T-helper 2 cell (primary cell): ENCODE measurements around the gene DPH2.

Source experiments
- DNase-seq, 5 experiments: peaks; one replicate each; pipeline versions ENCODE4 v3.0.0 to v3.0.0-alpha.2; 2012 to 2022
- total RNA-seq, 2 donors: gene quantifications; one replicate each; lab custom pipeline; 2026; lab: John Stamatoyannopoulos, UW

Gene DPH2
- 16.8 to 20.1 reads per million in 2 donors for total RNA-seq

GRCh38 chr1:43969746-43970466 lies at the start of gene DPH2:
Gene DPH2 (plus strand): TSS chr1:43970010. CDS start chr1:43970176, 166 bp downstream.
- DNase-seq: peak; percentile 83 to 98 (median 94)

- no peak for DNase-seq
Measured at GRCh38 chr1:43921022-43921421, 48.8 kb upstream of the DPH2 start.

GRCh38 chr1:43924516-43924915 lies 45.3 kb upstream of the DPH2 start:
- no peak for DNase-seq

- DNase-seq: no peak
Measured at GRCh38 chr1:43925846-43926245, 44.0 kb upstream of the DPH2 start.

- peak in 1 of 5 experiments; percentile 24 for DNase-seq
Measured at GRCh38 chr1:43930168-43930948, 39.5 kb upstream of the DPH2 start.

- DNase-seq: no peak
Measured at GRCh38 chr1:43930949-43931275, 38.9 kb upstream of the DPH2 start.

- no peak for DNase-seq
Measured at GRCh38 chr1:43931711-43932660, 37.8 kb upstream of the DPH2 start.

GRCh38 chr1:43932786-43933385 lies 36.9 kb upstream of the DPH2 start:
- no peak for DNase-seq

- DNase-seq: no peak
Measured at GRCh38 chr1:43933386-43934100, 36.3 kb upstream of the DPH2 start, which contains the start of gene ARTN. Gene ARTN (plus strand): TSS chr1:43933801. CDS start chr1:43935657, 1,856 bp downstream.

GRCh38 chr1:43934101-43934985 lies 35.5 kb upstream of the DPH2 start:
- peak in 3 of 5 experiments; percentile 18 to 43 (median 29) for DNase-seq

GRCh38 chr1:43934986-43935324 lies 34.9 kb upstream of the DPH2 start:
- no peak for DNase-seq

- DNase-seq: no peak
Measured at GRCh38 chr1:43935711-43936427, 33.9 kb upstream of the DPH2 start.

- DNase-seq: peak in 1 of 5 experiments; percentile 58
Measured at GRCh38 chr1:43936431-43937151, 33.2 kb upstream of the DPH2 start.

- no peak for DNase-seq
Measured at GRCh38 chr1:43937179-43937865, 32.5 kb upstream of the DPH2 start.

- DNase-seq: no peak
Measured at GRCh38 chr1:43938383-43938782, 31.4 kb upstream of the DPH2 start.

GRCh38 chr1:43938892-43939587 lies 30.8 kb upstream of the DPH2 start:
- no peak for DNase-seq

GRCh38 chr1:43942411-43942810 lies 27.4 kb upstream of the DPH2 start:
- DNase-seq: no peak

- no peak for DNase-seq
Measured at GRCh38 chr1:43944860-43945259, 24.9 kb upstream of the DPH2 start.
